ENCODE measurements around the gene TTC16. TPM values are rescaled to one million over a fixed set of nuclear protein-coding genes. Genes with fewer than 3 reads are reported as not detected.

Gene TTC16
- total RNA-seq, 4 donors from 2014 or later = 0.28 TPM; not detected in 3

GRCh38 chr9:127712867-127713266 lies 3.0 kb upstream of the TTC16 start:
- ATAC-seq (ENCODE audit: low FRiP score) = no peak

GRCh38 chr9:127714020-127714750 lies 1.7 kb upstream of the TTC16 start:
- DNase-seq (ENCODE audit: low spot score) (no peak), ATAC-seq (ENCODE audit: low FRiP score) (no peak)
- no peak for TF ChIP-seq CTCF (IDR thresholded peaks at IDR 0.05)

More at GRCh38 chr9:127712867-127713266, 3.0 kb upstream of the TTC16 start:
- DNase-seq (ENCODE audit: low spot score) = no peak
- TF ChIP-seq CTCF (IDR thresholded peaks at IDR 0.05) = no peak

GRCh38 chr9:127714951-127715469 lies 869 bp upstream of the TTC16 start:
- DNase-seq (ENCODE audit: low spot score) (no peak), ATAC-seq (ENCODE audit: low FRiP score) (no peak)
- TF ChIP-seq CTCF (IDR thresholded peaks at IDR 0.05) = no peak

GRCh38 chr9:127716412-127716811 lies 533 bp downstream of the TTC16 start:
- TF ChIP-seq CTCF (IDR thresholded peaks at IDR 0.05) = no peak
- DNase-seq (ENCODE audit: low spot score) (no peak), ATAC-seq (ENCODE audit: low FRiP score) (no peak)

GRCh38 chr9:127717766-127718165 lies 1.9 kb downstream of the TTC16 start:
- TF ChIP-seq CTCF (IDR thresholded peaks at IDR 0.05) = no peak
- no peak for DNase-seq (ENCODE audit: low spot score)
- ATAC-seq (ENCODE audit: low FRiP score) = no peak

GRCh38 chr9:127720031-127720864 lies 4.4 kb downstream of the TTC16 start:
- no peak for ATAC-seq (ENCODE audit: low FRiP score)
- DNase-seq (ENCODE audit: low spot score) = no peak
- TF ChIP-seq CTCF (IDR thresholded peaks at IDR 0.05) = no peak

Measured in omental fat pad (tissue), 4 donors.